Chondrocyte (in vitro differentiated cells): ENCODE measurements around the gene GPN3. TPM values are rescaled to one million over a fixed set of nuclear protein-coding genes. Genes with fewer than 3 reads are reported as not detected.
A peak's percentile ranks its signal among the peaks of the same experiment; 100 is the strongest.
"Not testable (repeated sequence)": the region's sequence is repeated elsewhere in the genome, so short reads cannot be mapped to it uniquely, and the experiment has no call there.

ENCODE experiments used
- DNase-seq: peaks from one replicate; pipeline ENCODE4 v3.0.0; 2021; ENCODE audit warnings: mixed read lengths, low spot score
- H3K27ac Mint-ChIP-seq: one replicate; pipeline ENCODE4 v1.8.0; 2021; ENCODE audit warnings: mild to moderate bottlenecking, moderate library complexity, mixed read lengths; ENCODE audit not compliant: unreplicated experiment
- H3K27me3 Mint-ChIP-seq: 2 replicates; pipeline ENCODE4 v1.8.0; 2021; ENCODE audit warnings: low read depth, mixed read lengths
- H3K36me3 Mint-ChIP-seq: 2 replicates; pipeline ENCODE4 v1.8.0; 2021; ENCODE audit warnings: low read depth, mixed read lengths
- H3K4me1 Mint-ChIP-seq: 2 replicates; pipeline ENCODE4 v1.8.0; 2021; ENCODE audit warnings: low read depth, mild to moderate bottlenecking, mixed read lengths
- H3K4me3 Mint-ChIP-seq: one replicate; pipeline ENCODE4 v1.8.0; 2021; ENCODE audit warnings: mild to moderate bottlenecking, moderate library complexity, mixed read lengths; ENCODE audit not compliant: unreplicated experiment
- H3K9me3 Mint-ChIP-seq: 2 replicates; pipeline ENCODE4 v1.8.0; 2021; ENCODE audit warnings: low read depth, mixed read lengths
- CTCF ChIP-seq: fragments of 200-600 bp; sonication (generic); IDR thresholded peaks from 2 replicates; pipeline ENCODE4 v1.5.0; 2021; ENCODE audit warnings: antibody characterized with exemption, mild to moderate bottlenecking, moderate library complexity
- total RNA-seq: library from RNA; stranded (reverse); gene quantifications from 3 replicates; pipeline ENCODE4 v1.2.1, GENCODE V29; 2021

GPN3 gene
- total RNA-seq, 1 donor from 2014 or later = 15.3 TPM

- no peak overlapping the region for H3K27ac Mint-ChIP-seq
- DNase-seq = no peak
- H3K4me1 Mint-ChIP-seq = no peaks in the 10 kb centered on the region
- H3K4me3 Mint-ChIP-seq = no peak overlapping the region
- no peaks in the 10 kb centered on the region for H3K27me3 Mint-ChIP-seq
- H3K9me3 Mint-ChIP-seq = no peaks in the 10 kb centered on the region
- no peaks in the 10 kb centered on the region for H3K36me3 Mint-ChIP-seq
- no peak for TF ChIP-seq CTCF
Observed at GRCh38 chr12:110475426-110475825, 7.4 kb upstream of the GPN3 start.

- DNase-seq = no peak
- TF ChIP-seq CTCF = no peak
- Mint-ChIP-seq H3K36me3 (no peaks in the 10 kb centered on the region), H3K9me3 (no peaks in the 10 kb centered on the region), H3K27me3 (no peaks in the 10 kb centered on the region), H3K4me1 (peaks cover 32% of the 10 kb centered on the region), H3K27ac (peak overlapping the region; percentile 98), H3K4me3 (peak overlapping the region; percentile 98)
Observed at GRCh38 chr12:110467847-110468213, 227 bp downstream of the GPN3 start.

GRCh38 chr12:110466791-110467190, 1.3 kb downstream of the GPN3 start:
- no peak for TF ChIP-seq CTCF
- Mint-ChIP-seq H3K9me3 (no peaks in the 10 kb centered on the region), H3K27me3 (no peaks in the 10 kb centered on the region), H3K36me3 (no peaks in the 10 kb centered on the region), H3K4me1 (peaks cover 32% of the 10 kb centered on the region), H3K27ac (peak overlapping the region; percentile 25), H3K4me3 (peak overlapping the region; percentile 45)
- no peak for DNase-seq

- H3K27me3 Mint-ChIP-seq, DNase-seq, H3K36me3 Mint-ChIP-seq, H3K4me3 Mint-ChIP-seq, H3K27ac Mint-ChIP-seq, H3K9me3 Mint-ChIP-seq: not testable (repeated sequence)
- peaks cover 32% of the 10 kb centered on the region for H3K4me1 Mint-ChIP-seq
Observed at GRCh38 chr12:110465765-110466164, 2.3 kb downstream of the GPN3 start.

- no peaks in the 10 kb centered on the region for H3K36me3 Mint-ChIP-seq
- H3K27me3 Mint-ChIP-seq = no peaks in the 10 kb centered on the region
- H3K4me3 Mint-ChIP-seq = no peak overlapping the region
- no peaks in the 10 kb centered on the region for H3K9me3 Mint-ChIP-seq
- DNase-seq = no peak
- H3K27ac Mint-ChIP-seq = no peak overlapping the region
- peaks cover 30% of the 10 kb centered on the region for H3K4me1 Mint-ChIP-seq
- TF ChIP-seq CTCF = no peak
Observed at GRCh38 chr12:110465024-110465423, 3.0 kb downstream of the GPN3 start.

GRCh38 chr12:110461189-110461588, 6.9 kb downstream of the GPN3 start:
- H3K9me3 Mint-ChIP-seq, DNase-seq, H3K36me3 Mint-ChIP-seq: not testable (repeated sequence)

More at GRCh38 chr12:110461189-110461588, 6.9 kb downstream of the GPN3 start:
- H3K4me3 Mint-ChIP-seq, H3K27me3 Mint-ChIP-seq, H3K27ac Mint-ChIP-seq, H3K4me1 Mint-ChIP-seq: not testable (repeated sequence)
